Mammary epithelial cell (primary cell): ENCODE data around the gene MSI2.

Experiments used
- CTCF ChIP-seq, 2 donors: IDR thresholded peaks in 1 of 2; conservative IDR thresholded peaks in 1 of 2; 2 replicates each; pipeline ENCODE4 v1.5.1; 2011 to 2012; ENCODE audit warnings: inconsistent platforms in 2 of 2, low read length in 2 of 2, mild to moderate bottlenecking in 2 of 2, control low read depth in 1 of 2, low read depth in 1 of 2; ENCODE audit not compliant: insufficient read depth in 1 of 2; ENCODE audit errors: extremely low read depth in 1 of 2
- EZH2 ChIP-seq: IDR thresholded peaks from 2 replicates; pipeline ENCODE4 v1.6.1; 2012; ENCODE audit warnings: low read length, inconsistent platforms, borderline replicate concordance

DNA sequence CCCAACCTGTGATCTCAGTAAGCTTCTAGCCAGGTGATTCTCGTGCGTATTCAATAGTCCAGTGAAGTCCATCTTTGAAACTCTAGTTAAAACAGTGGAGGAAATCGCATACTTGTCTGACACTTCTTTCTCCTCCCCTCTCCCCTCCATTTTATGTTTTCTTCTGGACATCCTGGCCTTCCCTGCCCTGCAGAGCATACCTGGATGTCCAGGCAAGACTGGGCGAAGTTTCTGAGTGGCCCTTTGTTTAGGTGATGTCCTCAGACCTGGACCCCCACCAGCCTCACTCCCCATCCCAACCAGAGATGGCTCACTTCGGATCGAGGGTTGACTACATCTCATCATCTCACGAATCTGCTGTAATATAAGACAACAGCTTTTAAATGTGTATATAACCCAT, 423.0 kb downstream of the MSI2 start:
- TF ChIP-seq CTCF (conservative IDR thresholded peaks at IDR 0.05 in 1 of 2, IDR thresholded peaks at IDR 0.05 in 1 of 2; ENCODE audit: extremely low read depth in 1 of 2, insufficient read depth in 1 of 2, low read depth in 1 of 2, low read length in 2 of 2) (no peak), EZH2 (no peak)
